Muscle layer of duodenum (tissue), 2 donors: ENCODE measurements around the gene FBXW12.

Experiments
- H3K27ac ChIP-seq: one replicate; pipeline ENCODE4 v1.7.0; 2013; ENCODE audit warnings: mild to moderate bottlenecking, low read length
- H3K27me3 ChIP-seq: one replicate; pipeline ENCODE4 v1.7.0; 2013; ENCODE audit warnings: low read depth, mild to moderate bottlenecking, control low read depth, low read length
- H3K36me3 ChIP-seq, 2 donors: one replicate each; pipeline ENCODE4 v1.7.0; 2013; ENCODE audit warnings: low read length in 2 of 2, control low read depth in 1 of 2, mild to moderate bottlenecking in 1 of 2; ENCODE audit not compliant: insufficient read depth in 2 of 2, control insufficient read depth in 1 of 2
- H3K4me1 ChIP-seq, 2 donors: one replicate each; pipeline ENCODE4 v1.7.0; 2013; ENCODE audit warnings: low read length in 2 of 2, mild to moderate bottlenecking in 2 of 2, control low read depth in 1 of 2, moderate library complexity in 1 of 2; ENCODE audit not compliant: insufficient read depth in 2 of 2, control insufficient read depth in 1 of 2
- H3K4me3 ChIP-seq, 2 donors: one replicate each; pipeline ENCODE4 v1.7.0; 2013; ENCODE audit warnings: low read length in 2 of 2, low read depth in 1 of 2, mild to moderate bottlenecking in 1 of 2
- H3K9me3 ChIP-seq, 2 donors: one replicate each; pipeline ENCODE4 v1.7.0; 2013; ENCODE audit warnings: low read length in 2 of 2, control low read depth in 1 of 2, mild to moderate bottlenecking in 1 of 2; ENCODE audit not compliant: control insufficient read depth in 1 of 2
- donor health status: healthy.

The FBXW12 gene

GRCh38 chr3:48411041-48411588 lies 39.1 kb downstream of the FBXW12 start:
- Histone ChIP-seq H3K4me3 (no peak overlapping the region), H3K9me3 (no peaks in the 10 kb centered on the region), H3K4me1 (peaks cover 0 to 7% of the 10 kb centered on the region in 2 donors), H3K27me3 (no peaks in the 10 kb centered on the region), H3K36me3 (peaks cover 37 to 83% of the 10 kb centered on the region in 2 donors), H3K27ac (no peak overlapping the region)

DNA sequence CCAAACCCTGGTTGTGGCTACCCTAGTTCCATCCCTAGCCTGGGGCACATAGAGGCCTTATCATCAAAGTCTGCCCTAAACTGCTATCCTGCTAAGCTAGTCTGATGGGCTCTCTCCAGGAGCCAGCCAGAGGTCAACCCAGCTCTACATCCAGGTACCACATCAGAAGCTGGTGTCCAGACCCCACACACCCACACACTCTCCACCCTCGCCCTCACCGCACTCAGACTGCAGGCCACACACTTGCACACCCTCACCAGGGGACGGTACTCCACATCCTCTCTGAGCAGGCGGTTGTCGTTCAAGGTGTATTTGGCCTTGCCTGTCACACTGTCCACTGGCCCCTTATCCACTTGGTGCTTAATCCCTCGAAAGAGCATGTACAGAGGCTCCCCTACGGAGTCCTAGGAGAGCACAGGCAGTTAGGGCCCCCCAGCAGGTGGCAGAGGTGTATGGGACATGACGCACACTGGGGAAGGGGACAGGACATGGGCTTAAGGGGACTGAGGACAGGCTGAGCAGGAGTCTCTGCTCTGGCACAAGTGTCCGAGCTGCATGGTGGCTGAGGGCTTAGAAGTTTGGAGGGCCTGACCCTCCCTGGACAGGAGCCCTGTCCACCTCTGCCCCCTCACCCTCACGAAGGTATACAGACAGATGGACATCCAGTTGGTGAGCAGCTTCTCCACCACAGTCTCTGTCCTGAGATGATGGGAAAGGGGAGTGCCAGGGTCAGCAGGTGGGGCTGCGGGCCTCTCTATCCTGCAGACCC lies 39.8 kb downstream of the FBXW12 start:
- Histone ChIP-seq H3K9me3 (no peaks in the 10 kb centered on the region), H3K4me1 (peaks cover 0 to 7% of the 10 kb centered on the region in 2 donors), H3K36me3 (peaks cover 31 to 82% of the 10 kb centered on the region in 2 donors), H3K27ac (no peak overlapping the region), H3K4me3 (no peak overlapping the region), H3K27me3 (no peaks in the 10 kb centered on the region)

GRCh38 chr3:48412375-48413001 lies 40.5 kb downstream of the FBXW12 start:
- Histone ChIP-seq H3K4me1 (peaks cover 0 to 7% of the 10 kb centered on the region in 2 donors), H3K9me3 (no peaks in the 10 kb centered on the region), H3K27me3 (no peaks in the 10 kb centered on the region), H3K4me3 (no peak overlapping the region), H3K27ac (no peak overlapping the region), H3K36me3 (peaks cover 24 to 82% of the 10 kb centered on the region in 2 donors)

DNA sequence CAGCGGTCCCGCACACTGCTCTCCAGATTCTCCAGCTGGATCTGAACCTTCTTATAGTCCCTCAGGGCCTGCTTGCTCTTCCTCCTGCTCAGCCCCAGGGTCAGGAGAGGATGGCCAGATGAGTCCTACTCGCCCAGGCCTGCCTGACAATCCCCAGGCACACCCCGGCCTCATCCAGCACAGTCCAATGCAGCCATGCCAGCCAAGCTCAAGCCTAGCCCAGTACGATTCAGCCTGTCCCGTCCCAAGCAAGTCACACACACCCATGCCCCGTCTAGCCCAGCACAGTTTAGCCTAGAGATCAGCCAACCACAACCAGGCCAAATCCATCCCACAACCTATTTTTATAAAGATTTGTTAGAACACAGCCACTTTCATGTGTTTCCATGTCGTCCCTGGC lies 41.1 kb downstream of the FBXW12 start:
- Histone ChIP-seq H3K4me3 (no peak overlapping the region), H3K4me1 (peaks cover 0 to 7% of the 10 kb centered on the region in 2 donors), H3K27ac (no peak overlapping the region), H3K36me3 (peaks cover 20 to 87% of the 10 kb centered on the region in 2 donors), H3K9me3 (no peaks in the 10 kb centered on the region), H3K27me3 (no peaks in the 10 kb centered on the region)

DNA sequence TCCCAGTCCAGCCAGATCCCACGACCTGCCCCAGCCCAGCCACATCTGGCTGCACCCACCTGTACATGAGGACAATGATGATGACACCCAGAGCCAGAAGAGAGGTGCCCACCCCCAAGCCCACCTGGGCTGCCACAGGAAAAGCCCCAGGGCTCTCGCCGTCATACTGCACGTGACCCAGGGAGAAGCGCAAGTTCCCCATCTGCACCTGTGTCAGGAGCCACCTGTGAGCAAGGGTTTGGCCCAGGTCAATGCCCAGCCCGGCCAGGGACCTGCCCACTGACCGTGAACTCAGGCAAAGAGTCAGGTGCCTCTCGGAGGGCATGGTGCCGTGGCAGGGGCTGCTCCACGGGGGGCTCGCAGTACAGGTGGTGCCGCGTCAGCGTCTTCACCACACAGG lies 41.6 kb downstream of the FBXW12 start:
- peaks cover 20 to 87% of the 10 kb centered on the region in 2 donors for H3K36me3 ChIP-seq
- H3K4me1 ChIP-seq, result peaks cover 0 to 7% of the 10 kb centered on the region in 2 donors
- no peaks in the 10 kb centered on the region for H3K9me3 ChIP-seq
- no peak overlapping the region for H3K27ac ChIP-seq
- no peak overlapping the region for H3K4me3 ChIP-seq
- no peaks in the 10 kb centered on the region for H3K27me3 ChIP-seq

DNA sequence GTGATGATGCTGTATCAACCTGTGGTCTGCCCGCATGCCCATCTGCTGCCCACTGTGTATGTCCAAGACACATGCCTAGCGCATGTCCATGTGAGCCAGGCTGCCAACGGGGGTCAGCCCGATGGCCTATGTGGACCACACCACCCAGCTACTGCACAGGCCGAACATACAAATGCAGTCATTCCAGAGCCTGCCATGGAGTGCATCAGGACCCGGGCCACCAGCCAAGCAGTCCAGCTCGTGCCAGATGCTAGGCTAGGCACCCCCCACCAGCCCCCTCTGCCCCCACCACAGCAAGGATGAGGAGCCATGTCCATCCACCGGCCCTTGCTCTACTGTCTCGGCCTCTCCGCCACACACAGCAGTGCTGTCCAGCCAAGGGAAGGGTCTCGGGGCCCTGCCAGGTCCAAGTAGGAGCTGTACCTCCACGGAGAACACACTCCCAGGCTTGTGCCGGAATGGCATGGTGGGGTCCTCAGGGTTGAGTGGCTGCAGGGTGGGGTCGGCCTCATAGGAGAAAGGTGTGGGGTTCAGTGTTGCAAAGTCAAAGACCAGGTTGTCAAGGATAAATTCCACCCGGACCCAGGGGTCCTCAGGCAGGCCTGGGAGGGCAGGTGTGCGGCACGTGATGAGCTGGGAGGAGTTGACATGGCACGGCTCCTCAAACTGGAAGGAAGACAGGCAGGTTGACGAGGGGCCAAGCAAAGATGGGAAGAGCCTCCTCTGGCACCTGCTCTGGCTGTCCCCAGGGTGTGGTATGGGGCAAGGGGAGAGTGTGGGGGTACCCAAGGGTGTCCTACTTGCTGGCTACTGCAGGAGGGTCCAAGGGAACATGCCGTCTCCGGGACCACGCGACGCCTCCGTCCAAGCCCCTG lies 42.6 kb downstream of the FBXW12 start:
- H3K36me3 ChIP-seq, result peaks cover 25 to 86% of the 10 kb centered on the region in 2 donors
- no peak overlapping the region for H3K4me3 ChIP-seq
- no peaks in the 10 kb centered on the region for H3K27me3 ChIP-seq
- peaks cover 0 to 7% of the 10 kb centered on the region in 2 donors for H3K4me1 ChIP-seq
- no peak overlapping the region for H3K27ac ChIP-seq
- H3K9me3 ChIP-seq, result no peaks in the 10 kb centered on the region

GRCh38 chr3:48415251-48415953 lies 43.4 kb downstream of the FBXW12 start:
- no peak overlapping the region for H3K4me3 ChIP-seq
- peaks cover 0 to 7% of the 10 kb centered on the region in 2 donors for H3K4me1 ChIP-seq
- H3K36me3 ChIP-seq, result peaks cover 25 to 84% of the 10 kb centered on the region in 2 donors
- no peaks in the 10 kb centered on the region for H3K27me3 ChIP-seq
- no peak overlapping the region for H3K27ac ChIP-seq
- no peaks in the 10 kb centered on the region for H3K9me3 ChIP-seq

DNA sequence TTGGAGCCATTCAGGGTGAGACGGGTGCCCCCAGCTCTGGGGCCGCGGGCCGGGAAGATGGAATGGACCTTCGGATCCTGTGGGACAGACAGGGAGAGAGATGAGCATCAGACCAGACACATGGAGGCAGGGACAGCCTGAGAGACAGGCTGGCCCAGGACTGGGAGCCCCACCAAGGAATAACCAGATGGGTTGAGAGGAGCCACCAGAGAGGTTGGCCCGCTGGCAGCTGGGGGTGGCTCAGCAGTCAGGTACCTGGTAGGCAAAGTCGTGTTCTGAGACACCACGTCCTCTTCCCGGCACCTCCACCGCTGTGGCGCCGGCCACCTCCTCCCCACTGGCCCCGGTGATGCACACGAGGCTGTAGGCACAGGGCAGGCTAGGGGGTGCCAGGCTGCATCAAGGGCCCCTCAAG lies 44.1 kb downstream of the FBXW12 start:
- Histone ChIP-seq H3K4me1 (peaks cover 0 to 7% of the 10 kb centered on the region in 2 donors), H3K4me3 (no peak overlapping the region), H3K36me3 (peaks cover 19 to 77% of the 10 kb centered on the region in 2 donors), H3K9me3 (no peaks in the 10 kb centered on the region), H3K27me3 (no peaks in the 10 kb centered on the region), H3K27ac (no peak overlapping the region)

DNA sequence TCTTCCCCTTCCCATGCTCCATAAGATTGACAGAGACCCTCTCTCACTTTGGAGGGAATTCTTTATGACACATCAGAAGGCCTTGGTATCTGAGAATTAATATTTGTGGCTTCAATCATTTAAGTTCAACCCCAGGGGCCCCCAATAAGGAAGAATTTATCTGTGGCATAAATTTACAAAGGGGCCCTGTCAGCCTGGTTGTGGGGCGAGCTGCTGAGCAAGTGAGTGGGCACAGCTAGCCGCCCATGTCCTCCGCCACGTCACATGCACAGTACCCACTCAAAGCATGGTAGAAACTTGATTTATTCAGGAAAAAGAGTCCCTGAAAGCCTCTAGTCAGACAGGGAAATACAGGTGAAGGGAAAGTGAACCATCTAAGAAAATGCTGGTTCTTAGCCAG lies 44.5 kb downstream of the FBXW12 start:
- Histone ChIP-seq H3K27ac (no peak overlapping the region), H3K4me1 (peaks cover 0 to 7% of the 10 kb centered on the region in 2 donors), H3K9me3 (no peaks in the 10 kb centered on the region), H3K4me3 (no peak overlapping the region), H3K36me3 (peaks cover 14 to 72% of the 10 kb centered on the region in 2 donors), H3K27me3 (no peaks in the 10 kb centered on the region)

GRCh38 chr3:48417529-48418108 lies 45.6 kb downstream of the FBXW12 start:
- Histone ChIP-seq H3K9me3 (no peaks in the 10 kb centered on the region), H3K36me3 (peaks cover 5 to 61% of the 10 kb centered on the region in 2 donors), H3K27ac (no peak overlapping the region), H3K4me3 (no peak overlapping the region), H3K4me1 (peaks cover 0 to 13% of the 10 kb centered on the region in 2 donors), H3K27me3 (no peaks in the 10 kb centered on the region)
